AG10803 (cell line): ENCODE data around the gene CACNB2.
"Not testable (repeated sequence)": the region's sequence is repeated elsewhere in the genome, so short reads cannot be mapped to it uniquely, and the experiment has no call there.

Experiments
- DNase-seq: peaks from one replicate; pipeline ENCODE4 v3.0.0; 2010; ENCODE audit warnings: low read depth
- H3K4me3 ChIP-seq: 2 replicates; pipeline ENCODE4 v1.5.1; 2011; ENCODE audit warnings: mild to moderate bottlenecking, low read length, control low read depth
- CTCF ChIP-seq: conservative IDR thresholded peaks from 2 replicates; pipeline ENCODE4 v1.5.1; 2011; ENCODE audit warnings: mild to moderate bottlenecking, low read length, control low read depth, inconsistent platforms

Gene CACNB2

DNA sequence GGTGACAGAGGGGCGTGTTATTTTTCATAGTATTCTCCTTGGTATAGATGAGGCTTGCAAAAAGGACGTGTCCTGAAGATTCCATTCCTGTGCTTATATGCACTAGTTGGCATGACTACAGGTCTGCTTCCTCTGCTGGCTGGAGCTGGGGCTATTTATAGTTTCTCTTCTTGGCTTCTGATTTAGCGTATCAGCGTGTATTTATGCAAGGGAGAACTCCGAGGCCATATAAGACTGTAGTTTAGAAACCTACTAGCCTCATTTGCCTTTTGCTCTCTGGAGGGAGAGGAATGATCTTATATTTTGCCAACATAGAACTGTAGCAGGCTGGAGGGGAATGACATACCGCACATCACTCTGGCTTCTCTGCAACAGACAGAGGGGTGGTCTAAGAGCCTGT, 39.7 kb downstream of the CACNB2 start:
- no peak overlapping the region for H3K4me3 ChIP-seq
- no peak for TF ChIP-seq CTCF
- peak; percentile 62 for DNase-seq

GRCh38 chr10:18181382-18181781, 41.2 kb downstream of the CACNB2 start:
- DNase-seq, H3K4me3 ChIP-seq: not testable (repeated sequence)

DNA sequence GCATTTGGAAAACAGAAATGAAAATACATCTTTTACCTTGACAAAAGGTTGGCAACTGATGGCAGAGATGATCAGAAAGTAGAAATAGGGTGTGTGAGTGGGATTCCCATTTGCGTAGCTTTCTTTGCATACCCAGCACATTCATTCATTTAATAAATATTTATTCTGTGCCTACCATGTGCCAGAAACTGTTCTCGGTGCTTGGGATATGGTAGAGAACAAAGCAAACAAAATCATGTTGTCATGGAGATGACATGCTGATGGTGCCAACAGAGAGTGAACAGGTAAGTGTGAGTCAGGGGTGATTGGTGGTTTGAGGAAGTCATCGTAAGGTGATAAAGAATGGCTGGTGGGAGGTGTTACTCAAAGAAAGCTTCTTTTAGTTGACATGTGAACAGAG, 45.4 kb downstream of the CACNB2 start:
- TF ChIP-seq CTCF, result no peak
- no peak overlapping the region for H3K4me3 ChIP-seq
- DNase-seq, result no peak

DNA sequence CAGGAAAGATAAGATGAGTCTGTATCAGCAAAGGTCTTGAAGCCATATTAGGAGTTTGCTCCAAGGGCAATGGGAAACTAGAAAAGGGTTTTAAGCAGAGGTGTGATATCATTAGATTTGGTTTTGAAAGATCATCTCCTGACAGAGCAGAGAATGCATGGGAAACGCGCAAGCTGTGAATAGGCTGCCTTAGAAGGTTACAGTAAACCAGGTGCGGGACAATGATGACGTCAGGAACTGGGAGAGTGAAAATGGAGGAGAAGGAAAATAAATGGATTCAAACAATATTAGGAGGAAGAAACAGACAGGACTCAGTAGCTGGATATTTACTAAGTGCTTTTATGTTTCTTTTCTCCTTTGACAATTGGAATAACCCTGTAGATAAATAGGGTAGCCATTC, 50.6 kb downstream of the CACNB2 start:
- no peak for DNase-seq
- no peak for TF ChIP-seq CTCF
- no peak overlapping the region for H3K4me3 ChIP-seq

GRCh38 chr10:18194634-18195033, 54.4 kb downstream of the CACNB2 start:
- no peak overlapping the region for H3K4me3 ChIP-seq
- TF ChIP-seq CTCF, result no peak
- no peak for DNase-seq

DNA sequence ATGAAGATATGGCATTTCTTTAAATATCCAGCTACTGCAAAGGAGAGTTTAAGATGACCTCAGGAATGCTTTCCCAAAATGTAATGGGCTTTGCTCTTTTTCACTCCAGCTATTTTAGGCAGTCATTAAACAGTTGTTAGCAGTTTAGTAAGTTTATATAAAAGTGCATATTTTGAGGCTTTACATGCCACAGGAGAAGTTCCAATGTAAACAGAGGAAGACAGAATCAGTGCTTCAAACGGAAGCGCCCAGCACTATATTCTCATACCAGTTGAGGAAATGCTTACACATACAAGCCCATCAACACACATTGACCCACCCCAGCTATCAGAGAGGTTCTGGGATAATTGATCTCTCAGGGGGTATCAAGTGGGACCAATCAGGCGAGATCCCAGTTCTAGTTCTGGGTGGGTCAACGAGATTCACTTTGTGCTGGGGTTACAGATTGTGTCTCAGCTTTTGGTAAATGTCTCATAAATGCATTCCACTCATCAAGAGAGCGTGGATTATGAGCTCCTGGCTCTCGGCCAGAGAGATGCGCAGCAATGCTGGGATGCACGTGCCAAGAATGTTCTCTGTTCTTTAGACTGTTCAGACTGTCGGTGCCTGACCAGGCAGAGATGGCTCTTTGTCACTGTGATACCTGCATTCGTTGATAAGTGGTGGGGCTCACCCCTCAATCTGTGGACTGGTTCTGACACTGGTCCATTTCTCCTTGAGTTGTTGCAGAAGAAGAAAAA, 55.0 kb downstream of the CACNB2 start:
- no peak for TF ChIP-seq CTCF
- peak; percentile 6 for DNase-seq
- no peak overlapping the region for H3K4me3 ChIP-seq

GRCh38 chr10:18196806-18197550, 56.8 kb downstream of the CACNB2 start:
- TF ChIP-seq CTCF, result no peak
- no peak overlapping the region for H3K4me3 ChIP-seq
- DNase-seq, result no peak
